GM23338 (cell line): ENCODE measurements around the gene PTPN22. TPM values are rescaled to one million over a fixed set of nuclear protein-coding genes. Genes with fewer than 3 reads are reported as not detected.

Experiments used
- ATAC-seq: fragments of 200-7000 bp; cut with Tn5 transposase; 3 replicates; pipeline ENCODE4 v1.9.1; 2020
- DNase-seq: peaks from one replicate; pipeline ENCODE4 v3.0.0-alpha.2; 2015; ENCODE audit warnings: low spot score
- H2AFZ ChIP-seq: fragments of 200-600 bp; sonication (generic); 2 replicates; pipeline ENCODE4 v1.8.0; 2016; ENCODE audit warnings: antibody characterized with exemption, mild to moderate bottlenecking, moderate library complexity
- H3F3A ChIP-seq: fragments of 200-600 bp; sonication (generic); replicated peaks from 2 replicates; pipeline ENCODE4 v1.8.0; 2017; ENCODE audit warnings: antibody characterized with exemption, mixed run types, low read depth
- H3K27ac ChIP-seq: fragments of 200-600 bp; sonication (generic); 2 replicates; pipeline ENCODE4 v1.6.1; 2016; ENCODE audit warnings: low read depth
- H3K27me3 ChIP-seq: fragments of 200-600 bp; sonication (generic); 2 replicates; pipeline ENCODE4 v1.8.0; 2016; ENCODE audit warnings: mild to moderate bottlenecking, mixed run types, moderate library complexity; ENCODE audit not compliant: insufficient read depth
- H3K36me3 ChIP-seq: fragments of 200-600 bp; sonication (generic); 2 replicates; pipeline ENCODE4 v1.8.0; 2016; ENCODE audit warnings: mild to moderate bottlenecking; ENCODE audit not compliant: insufficient read depth
- H3K4me1 ChIP-seq: fragments of 200-600 bp; sonication (generic); 2 replicates; pipeline ENCODE4 v1.8.0; 2016; ENCODE audit warnings: mild to moderate bottlenecking, moderate library complexity; ENCODE audit not compliant: insufficient read depth
- H3K4me2 ChIP-seq: fragments of 200-600 bp; sonication (generic); 2 replicates; pipeline ENCODE4 v1.7.1; 2017; ENCODE audit warnings: mixed run types
- H3K4me3 ChIP-seq: fragments of 200-600 bp; sonication (generic); 2 replicates; pipeline ENCODE4 v1.6.1; 2016; ENCODE audit warnings: mixed run types
- H3K79me2 ChIP-seq: fragments of 200-600 bp; sonication (generic); replicated peaks from 2 replicates; pipeline ENCODE4 v1.8.0; 2017; ENCODE audit warnings: mild to moderate bottlenecking; ENCODE audit not compliant: insufficient read depth
- H3K9me2 ChIP-seq: fragments of 200-600 bp; sonication (generic); 2 replicates; pipeline ENCODE4 v1.8.0; 2017; ENCODE audit not compliant: insufficient read depth
- H4K20me1 ChIP-seq: fragments of 200-600 bp; sonication (generic); replicated peaks from 2 replicates; pipeline ENCODE4 v1.8.0; 2017; ENCODE audit warnings: mild to moderate bottlenecking; ENCODE audit not compliant: insufficient read depth
- H3K27ac Mint-ChIP-seq: 2 replicates; pipeline ENCODE4 v1.8.0; 2020; ENCODE audit warnings: inconsistent platforms, mild to moderate bottlenecking, moderate library complexity, mixed read lengths
- H3K27me3 Mint-ChIP-seq: 3 replicates; pipeline ENCODE4 v1.8.0; 2022; ENCODE audit warnings: low read depth, mild to moderate bottlenecking, moderate library complexity, mixed read lengths, inconsistent platforms; ENCODE audit not compliant: insufficient read depth, poor library complexity
- H3K36me3 Mint-ChIP-seq: 3 replicates; pipeline ENCODE4 v1.8.0; 2021; ENCODE audit warnings: low read depth, mild to moderate bottlenecking, inconsistent platforms, moderate library complexity, mixed read lengths
- H3K4me1 Mint-ChIP-seq: 3 replicates; pipeline ENCODE4 v1.8.0; 2020; ENCODE audit warnings: mild to moderate bottlenecking, inconsistent platforms, mixed read lengths
- H3K4me3 Mint-ChIP-seq: 3 replicates; pipeline ENCODE4 v1.8.0; 2021; ENCODE audit warnings: moderate library complexity, mild to moderate bottlenecking, inconsistent platforms, mixed read lengths
- H3K9me3 Mint-ChIP-seq: 3 replicates; pipeline ENCODE4 v1.8.0; 2020; ENCODE audit warnings: moderate library complexity, mild to moderate bottlenecking, inconsistent platforms, mixed read lengths
- ETS1 ChIP-seq: IDR thresholded peaks from 2 replicates; pipeline ENCODE4 v1.6.1; 2016; ENCODE audit warnings: antibody characterized with exemption
- EZH2 ChIP-seq: fragments of 200-600 bp; sonication (generic); IDR thresholded peaks from one replicate; pipeline ENCODE4 v1.8.0; 2017; ENCODE audit warnings: antibody characterized with exemption, mild to moderate bottlenecking, low read depth; ENCODE audit not compliant: unreplicated experiment
- EZH2phosphoT487 ChIP-seq: fragments of 200-600 bp; sonication (generic); IDR thresholded peaks from one replicate; pipeline ENCODE4 v1.8.1; 2018; ENCODE audit warnings: antibody characterized with exemption; ENCODE audit not compliant: unreplicated experiment
- JUNB ChIP-seq: IDR thresholded peaks from one replicate; pipeline ENCODE4 v1.6.1; 2016; ENCODE audit warnings: antibody characterized with exemption; ENCODE audit not compliant: unreplicated experiment
- POLR2AphosphoS5 ChIP-seq: IDR thresholded peaks from 2 replicates; pipeline ENCODE4 v1.6.1; 2016; ENCODE audit warnings: antibody characterized with exemption, low read depth
- STAT1 ChIP-seq: IDR thresholded peaks from one replicate; pipeline ENCODE4 v1.6.1; 2016; ENCODE audit warnings: antibody characterized with exemption; ENCODE audit not compliant: unreplicated experiment
- ZNF331 ChIP-seq: fragments of 250-450 bp; sonication (Bioruptor Pico); IDR thresholded peaks from 2 replicates; pipeline ENCODE4 v1.5.0; 2020; ENCODE audit warnings: low read depth, mild to moderate bottlenecking, moderate library complexity
- polyA plus RNA-seq: library from polyadenylated mRNA; unstranded; fragments of >200 nt; fragmentation: Nextera tagmentation; extraction: Ambion mirVana; gene quantifications from 2 replicates; pipeline ENCODE4 v1.2.1, GENCODE V29; 2016
- total RNA-seq: library from RNA; depleted of rRNA; stranded (reverse); fragments of >200 nt; shearing (Covaris generic); gene quantifications from 2 replicates; pipeline ENCODE4 v1.2.3, GENCODE V29; 2014
- TF ChIP-seq, protein P1 (sequence below): IDR thresholded peaks from one replicate; pipeline ENCODE4 v1.6.1; 2018; ENCODE audit warnings: antibody characterized with exemption; ENCODE audit not compliant: unreplicated experiment

PTPN22 gene
- total and polyA plus RNA-seq, 2 experiments from 2014 or later, result 0.08 TPM; not detected in 1

DNA sequence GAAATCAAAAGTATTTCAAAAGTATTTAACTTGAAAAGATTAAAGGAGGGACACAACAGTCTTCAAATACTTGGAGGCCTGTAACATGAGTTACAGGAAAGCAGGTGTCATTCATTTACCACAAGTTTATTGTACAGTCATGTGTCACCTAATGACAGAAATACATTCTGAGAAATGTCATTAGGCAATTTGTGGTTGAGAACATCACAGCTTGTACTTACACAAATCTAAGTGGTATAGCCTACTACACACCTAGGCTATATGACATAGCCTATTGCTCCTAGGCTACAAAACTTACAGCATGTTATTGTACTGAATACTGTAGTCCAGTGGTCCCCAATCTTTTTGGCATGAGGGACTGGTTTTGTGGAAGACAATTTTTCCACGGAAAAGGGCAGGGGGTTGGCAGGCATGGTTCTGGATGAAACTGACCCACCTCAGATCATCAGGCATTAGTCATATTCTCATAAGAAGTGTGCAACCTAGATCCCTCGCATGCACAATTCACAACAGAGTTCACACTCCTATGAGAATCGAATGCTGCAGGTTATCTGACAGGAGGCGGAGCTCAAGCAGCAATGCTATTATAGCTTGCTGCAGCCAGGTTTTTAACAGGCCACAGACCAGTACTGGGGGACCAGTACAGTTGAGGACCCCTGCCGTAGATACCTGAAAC, 87.3 kb downstream of the PTPN22 start (continued):
- TF ChIP-seq, protein P1, sequence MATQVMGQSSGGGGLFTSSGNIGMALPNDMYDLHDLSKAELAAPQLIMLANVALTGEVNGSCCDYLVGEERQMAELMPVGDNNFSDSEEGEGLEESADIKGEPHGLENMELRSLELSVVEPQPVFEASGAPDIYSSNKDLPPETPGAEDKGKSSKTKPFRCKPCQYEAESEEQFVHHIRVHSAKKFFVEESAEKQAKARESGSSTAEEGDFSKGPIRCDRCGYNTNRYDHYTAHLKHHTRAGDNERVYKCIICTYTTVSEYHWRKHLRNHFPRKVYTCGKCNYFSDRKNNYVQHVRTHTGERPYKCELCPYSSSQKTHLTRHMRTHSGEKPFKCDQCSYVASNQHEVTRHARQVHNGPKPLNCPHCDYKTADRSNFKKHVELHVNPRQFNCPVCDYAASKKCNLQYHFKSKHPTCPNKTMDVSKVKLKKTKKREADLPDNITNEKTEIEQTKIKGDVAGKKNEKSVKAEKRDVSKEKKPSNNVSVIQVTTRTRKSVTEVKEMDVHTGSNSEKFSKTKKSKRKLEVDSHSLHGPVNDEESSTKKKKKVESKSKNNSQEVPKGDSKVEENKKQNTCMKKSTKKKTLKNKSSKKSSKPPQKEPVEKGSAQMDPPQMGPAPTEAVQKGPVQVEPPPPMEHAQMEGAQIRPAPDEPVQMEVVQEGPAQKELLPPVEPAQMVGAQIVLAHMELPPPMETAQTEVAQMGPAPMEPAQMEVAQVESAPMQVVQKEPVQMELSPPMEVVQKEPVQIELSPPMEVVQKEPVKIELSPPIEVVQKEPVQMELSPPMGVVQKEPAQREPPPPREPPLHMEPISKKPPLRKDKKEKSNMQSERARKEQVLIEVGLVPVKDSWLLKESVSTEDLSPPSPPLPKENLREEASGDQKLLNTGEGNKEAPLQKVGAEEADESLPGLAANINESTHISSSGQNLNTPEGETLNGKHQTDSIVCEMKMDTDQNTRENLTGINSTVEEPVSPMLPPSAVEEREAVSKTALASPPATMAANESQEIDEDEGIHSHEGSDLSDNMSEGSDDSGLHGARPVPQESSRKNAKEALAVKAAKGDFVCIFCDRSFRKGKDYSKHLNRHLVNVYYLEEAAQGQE, result no peak
- TF ChIP-seq ZNF331 (CRISPR knock-in tag) (no peak), POLR2AphosphoS5 (no peak), STAT1 (no peak)

DNA sequence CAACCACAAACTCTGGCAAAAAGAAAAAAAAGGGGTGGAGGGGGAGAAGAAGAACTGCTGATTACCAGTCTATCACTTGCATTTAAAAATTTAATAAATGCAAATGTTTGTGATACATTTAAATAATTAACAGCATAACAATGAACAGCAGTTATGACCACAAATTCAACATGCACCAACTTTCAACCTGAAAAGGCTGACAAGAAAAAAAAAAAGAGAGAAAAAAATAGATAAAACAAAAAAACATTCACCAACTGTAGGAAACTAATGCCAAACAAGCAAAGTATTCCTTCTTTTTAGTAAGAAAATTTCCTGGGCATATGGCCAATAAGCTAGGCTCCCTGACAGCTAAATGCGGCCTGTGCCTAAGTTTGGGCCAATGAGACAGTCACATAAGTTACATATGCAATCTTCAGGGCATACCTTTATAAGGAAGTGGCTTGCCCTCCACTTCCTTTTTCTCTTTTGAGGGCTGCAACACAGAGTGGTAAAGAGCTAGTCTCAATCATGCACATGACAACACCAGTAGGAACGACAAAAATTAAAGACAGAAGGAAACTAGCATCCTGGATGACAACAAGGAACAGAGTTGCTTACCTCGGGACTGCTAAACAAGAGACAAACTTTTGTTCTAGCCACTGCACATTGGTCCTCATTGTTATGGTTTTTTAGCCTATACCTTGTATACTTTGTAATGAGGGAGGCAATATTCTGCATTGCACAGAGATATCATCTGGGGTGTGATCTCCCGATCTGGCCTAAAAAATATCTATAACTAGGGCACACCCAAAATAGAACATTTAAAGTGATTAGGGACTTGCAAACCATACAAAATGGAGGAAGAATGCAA, 88.0 kb downstream of the PTPN22 start:
- peak overlapping the region; percentile 3; the same call in 1 of the 2 replicates for H3K4me2 ChIP-seq
- H3K27me3 ChIP-seq, result no peaks in the 10 kb centered on the region
- H3K36me3 ChIP-seq, result no peaks in the 10 kb centered on the region
- no peak overlapping the region for H3K27ac ChIP-seq
- H3K4me3 ChIP-seq, result no peak overlapping the region
- no peaks in the 10 kb centered on the region for H3F3A ChIP-seq
- H3K4me3 Mint-ChIP-seq, result no peak overlapping the region
- peaks cover 18% of the 10 kb centered on the region for H3K4me1 ChIP-seq
- no peak overlapping the region for H3K27ac Mint-ChIP-seq
- no peaks in the 10 kb centered on the region for H3K27me3 Mint-ChIP-seq
- DNase-seq (no peak), ATAC-seq (no peak)
- no peaks in the 10 kb centered on the region for H3K9me2 ChIP-seq
- H3K79me2 ChIP-seq, result peaks cover 81% of the 10 kb centered on the region
- H3K4me1 Mint-ChIP-seq, result peaks cover 19% of the 10 kb centered on the region
- 0 out of 2 replicates have a peak, but pooled peaks cover 3% of the 10 kb centered on the region for H4K20me1 ChIP-seq
- H2AFZ ChIP-seq, result no peak overlapping the region
- no peaks in the 10 kb centered on the region for H3K9me3 Mint-ChIP-seq
- H3K36me3 Mint-ChIP-seq, result peaks cover 3% of the 10 kb centered on the region; the same call in 2 of the 3 replicates
- TF ChIP-seq EZH2phosphoT487 (no peak), ETS1 (no peak), JUNB (no peak), EZH2 (no peak)
- TF ChIP-seq, protein P1, result no peak
